Stimulated activated CD4-positive, alpha-beta T cell treated with anti-CD3 and anti-CD28 coated beads, Interleukin-4, amount 100 ng/mL, for 24 hours (primary cell): Measurements from ENCODE around the gene ZNF791.
"Not testable (repeated sequence)": the region's sequence is repeated elsewhere in the genome, so short reads cannot be mapped to it uniquely, and the experiment has no call there.

Experiments used
- DNase-seq: peaks from one replicate; pipeline ENCODE4 v3.0.0-alpha.2; 2020

The ZNF791 gene

GRCh38 chr19:12636631-12637030, 25.9 kb downstream of the ZNF791 start:
- DNase-seq, result no peak

GRCh38 chr19:12638611-12639182, 28.0 kb downstream of the ZNF791 start:
- no peak for DNase-seq

GRCh38 chr19:12639901-12640613, 29.3 kb downstream of the ZNF791 start:
- DNase-seq, result peak; percentile 90

GRCh38 chr19:12641456-12641855, 30.7 kb downstream of the ZNF791 start:
- DNase-seq, result no peak

GRCh38 chr19:12642506-12642905, 31.8 kb downstream of the ZNF791 start:
- DNase-seq, result no peak

GRCh38 chr19:12643716-12644115, 33.0 kb downstream of the ZNF791 start:
- not testable (repeated sequence) for DNase-seq

- DNase-seq, result no peak
These were observed 35.8 kb downstream of the ZNF791 start for GRCh38 chr19:12646551-12646950.

- no peak for DNase-seq
These were observed 36.3 kb downstream of the ZNF791 start for GRCh38 chr19:12647047-12647446.

GRCh38 chr19:12647490-12648071, 36.9 kb downstream of the ZNF791 start:
- peak; percentile 19 for DNase-seq

GRCh38 chr19:12648088-12648487, 37.4 kb downstream of the ZNF791 start:
- no peak for DNase-seq

GRCh38 chr19:12649941-12650340, 39.2 kb downstream of the ZNF791 start:
- DNase-seq, result no peak

- no peak for DNase-seq
These were observed 41.5 kb downstream of the ZNF791 start for GRCh38 chr19:12652219-12652618.

GRCh38 chr19:12655546-12655945, 44.8 kb downstream of the ZNF791 start:
- no peak for DNase-seq

GRCh38 chr19:12656899-12657571, 46.3 kb downstream of the ZNF791 start:
- no peak for DNase-seq

- no peak for DNase-seq
These were observed 47.2 kb downstream of the ZNF791 start for GRCh38 chr19:12657966-12658365.

GRCh38 chr19:12660980-12661379, 50.3 kb downstream of the ZNF791 start:
- no peak for DNase-seq

- DNase-seq, result no peak
These were observed 53.9 kb downstream of the ZNF791 start for GRCh38 chr19:12664406-12665280.

- DNase-seq, result peak; percentile 63
These were observed 54.5 kb downstream of the ZNF791 start for GRCh38 chr19:12665281-12665573.

- DNase-seq, result no peak
These were observed 55.0 kb downstream of the ZNF791 start for GRCh38 chr19:12665671-12666264.

GRCh38 chr19:12666265-12667048, 55.7 kb downstream of the ZNF791 start, which contains the start of the genes MAN2B1 and WDR83:
MAN2B1 (minus strand) TSS chr19:12666742; CDS start chr19:12666701, 41 bp downstream.
WDR83 (plus strand) TSS chr19:12666807; CDS start chr19:12669791, 2,984 bp downstream.
- peak; percentile 83 for DNase-seq

GRCh38 chr19:12667731-12668302, 57.1 kb downstream of the ZNF791 start:
- DNase-seq, result no peak
